Activated B cell treated with CpG ODN at 0.5 μM for 24 hours (primary cell): ENCODE measurements around the gene EFCAB8. TPM values are rescaled to one million over a fixed set of nuclear protein-coding genes. Genes with fewer than 3 reads are reported as not detected.

ENCODE experiments used
- ATAC-seq: fragments of 200-7000 bp; cut with Tn5 transposase; one replicate; pipeline ENCODE4 v1.10.0; 2021; ENCODE audit warnings: low read depth, mild to moderate bottlenecking, moderate library complexity
- CTCF ChIA-PET: fragments of 350-600 bp; sonication (Branson Sonifier 250); formaldehyde crosslinking; loops from one replicate; lab custom pipeline; 2021; ENCODE audit warnings: antibody characterized with exemption; lab: Charles Lee
- POLR2A ChIA-PET: fragments of 350-600 bp; sonication (Branson Sonifier 250); formaldehyde crosslinking; loops from one replicate; lab custom pipeline; 2021; ENCODE audit warnings: antibody characterized with exemption; lab: Charles Lee
- DNase-seq: peaks from one replicate; pipeline ENCODE4 v3.0.0; 2022
- H3K27ac Mint-ChIP-seq: one replicate; pipeline ENCODE4 v1.8.0; 2020; ENCODE audit warnings: mixed read lengths
- H3K27me3 Mint-ChIP-seq: one replicate; pipeline ENCODE4 v1.8.0; 2021; ENCODE audit warnings: mixed read lengths
- H3K36me3 Mint-ChIP-seq: one replicate; pipeline ENCODE4 v1.8.0; 2021; ENCODE audit warnings: low read depth, mixed read lengths
- H3K4me1 Mint-ChIP-seq: one replicate; pipeline ENCODE4 v1.8.0; 2021; ENCODE audit warnings: mixed read lengths
- H3K4me3 Mint-ChIP-seq: one replicate; pipeline ENCODE4 v1.8.0; 2020; ENCODE audit warnings: mild to moderate bottlenecking, mixed read lengths
- H3K9me3 Mint-ChIP-seq: one replicate; pipeline ENCODE4 v1.8.0; 2020; ENCODE audit warnings: mixed read lengths
- CTCF ChIP-seq: fragments of 200-600 bp; IDR thresholded peaks from one replicate; pipeline ENCODE4 v1.8.0; 2022; ENCODE audit warnings: antibody characterized with exemption, mild to moderate bottlenecking
- intact Hi-C: fragments of 100-400 bp; cut with micrococcal nuclease; formaldehyde crosslinking; loops from one replicate; pipeline ENCODE4 v1.15.1; 2024
- total RNA-seq: library from RNA; stranded (reverse); gene quantifications from 2 replicates; pipeline ENCODE4 v1.2.3, GENCODE V29; 2022

Gene EFCAB8
- total RNA-seq, 1 donor from 2014 or later: 0.71 TPM

- intact Hi-C loops: no loop called here
- Mint-ChIP-seq H3K36me3 (peaks cover 88% of the 10 kb centered on the region), H3K4me3 (no peak overlapping the region), H3K4me1 (no peaks in the 10 kb centered on the region), H3K27me3 (no peaks in the 10 kb centered on the region), H3K9me3 (no peaks in the 10 kb centered on the region), H3K27ac (no peak overlapping the region)
- ChIA-PET POLR2A (no interaction called here), CTCF (no interaction called here)
- no peak for ATAC-seq
- TF ChIP-seq CTCF: no peak
- no peak for DNase-seq
Measured at GRCh38 chr20:32848846-32849245, 9.9 kb upstream of the EFCAB8 start.

GRCh38 chr20:32849577-32849976, 9.1 kb upstream of the EFCAB8 start:
- ATAC-seq: no peak
- POLR2A ChIA-PET: no interaction called here
- Mint-ChIP-seq H3K27me3 (no peaks in the 10 kb centered on the region), H3K36me3 (peaks cover 89% of the 10 kb centered on the region), H3K27ac (no peak overlapping the region), H3K4me1 (no peaks in the 10 kb centered on the region), H3K9me3 (no peaks in the 10 kb centered on the region), H3K4me3 (no peak overlapping the region)
- TF ChIP-seq CTCF: no peak
- intact Hi-C loops: no loop called here
- CTCF ChIA-PET: no interaction called here
- DNase-seq: no peak

- CTCF ChIA-PET: interaction anchor here (0.6 to 0.7 kb wide), 2 partner anchors 9 to 30 kb away, joined by 3 read pairs; no protein-coding TSS in a partner anchor
- Mint-ChIP-seq H3K9me3 (no peaks in the 10 kb centered on the region), H3K27ac (no peak overlapping the region), H3K36me3 (peaks cover 63% of the 10 kb centered on the region), H3K4me3 (no peak overlapping the region), H3K4me1 (no peaks in the 10 kb centered on the region), H3K27me3 (no peaks in the 10 kb centered on the region)
- POLR2A ChIA-PET: no interaction called here
- no peak for DNase-seq
- ATAC-seq: no peak
- intact Hi-C loops: no loop called here
- TF ChIP-seq CTCF: no peak
Measured at GRCh38 chr20:32855387-32855786, 3.3 kb upstream of the EFCAB8 start.

GRCh38 chr20:32858189-32858588, 534 bp upstream of the EFCAB8 start:
- POLR2A ChIA-PET: no interaction called here

GRCh38 chr20:32861446-32861845, 2.7 kb downstream of the EFCAB8 start:
- ATAC-seq (no peak), DNase-seq (no peak)
- TF ChIP-seq CTCF: no peak
- Mint-ChIP-seq H3K27ac (no peak overlapping the region), H3K36me3 (peaks cover 21% of the 10 kb centered on the region), H3K9me3 (no peaks in the 10 kb centered on the region), H3K4me3 (no peak overlapping the region), H3K4me1 (no peaks in the 10 kb centered on the region), H3K27me3 (no peaks in the 10 kb centered on the region)
- intact Hi-C loops: no loop called here
- CTCF ChIA-PET: no interaction called here
- POLR2A ChIA-PET: no interaction called here

More at GRCh38 chr20:32858189-32858588, 534 bp upstream of the EFCAB8 start:
- Mint-ChIP-seq H3K36me3 (peaks cover 45% of the 10 kb centered on the region), H3K9me3 (no peaks in the 10 kb centered on the region), H3K27me3 (no peaks in the 10 kb centered on the region), H3K27ac (no peak overlapping the region), H3K4me3 (no peak overlapping the region), H3K4me1 (no peaks in the 10 kb centered on the region)
- no peak for TF ChIP-seq CTCF
- ATAC-seq: no peak
- no peak for DNase-seq
- intact Hi-C loops: no loop called here
- CTCF ChIA-PET: no interaction called here
